Measurements from ENCODE around the gene RIMBP2.

RIMBP2 gene

DNA sequence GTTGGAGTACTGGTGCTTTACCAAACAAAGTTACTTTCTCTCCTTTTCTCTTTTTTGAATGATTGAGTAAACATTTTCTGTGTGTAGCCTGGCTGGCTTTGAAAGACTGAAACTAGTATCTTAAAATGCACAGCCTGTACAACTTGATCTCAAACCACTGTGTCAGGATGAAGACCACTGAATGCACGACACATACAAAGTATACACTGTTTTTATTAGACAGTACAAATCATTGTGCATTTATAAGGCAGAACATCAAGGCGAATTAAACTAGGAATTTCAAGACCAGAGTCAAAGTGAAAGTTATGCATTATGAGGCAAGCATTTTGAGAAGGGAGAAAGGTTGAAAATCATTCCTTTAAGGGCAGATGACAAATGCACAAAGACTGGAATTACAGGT, 319.4 kb downstream of the RIMBP2 start:
- TF ChIP-seq, protein P1, sequence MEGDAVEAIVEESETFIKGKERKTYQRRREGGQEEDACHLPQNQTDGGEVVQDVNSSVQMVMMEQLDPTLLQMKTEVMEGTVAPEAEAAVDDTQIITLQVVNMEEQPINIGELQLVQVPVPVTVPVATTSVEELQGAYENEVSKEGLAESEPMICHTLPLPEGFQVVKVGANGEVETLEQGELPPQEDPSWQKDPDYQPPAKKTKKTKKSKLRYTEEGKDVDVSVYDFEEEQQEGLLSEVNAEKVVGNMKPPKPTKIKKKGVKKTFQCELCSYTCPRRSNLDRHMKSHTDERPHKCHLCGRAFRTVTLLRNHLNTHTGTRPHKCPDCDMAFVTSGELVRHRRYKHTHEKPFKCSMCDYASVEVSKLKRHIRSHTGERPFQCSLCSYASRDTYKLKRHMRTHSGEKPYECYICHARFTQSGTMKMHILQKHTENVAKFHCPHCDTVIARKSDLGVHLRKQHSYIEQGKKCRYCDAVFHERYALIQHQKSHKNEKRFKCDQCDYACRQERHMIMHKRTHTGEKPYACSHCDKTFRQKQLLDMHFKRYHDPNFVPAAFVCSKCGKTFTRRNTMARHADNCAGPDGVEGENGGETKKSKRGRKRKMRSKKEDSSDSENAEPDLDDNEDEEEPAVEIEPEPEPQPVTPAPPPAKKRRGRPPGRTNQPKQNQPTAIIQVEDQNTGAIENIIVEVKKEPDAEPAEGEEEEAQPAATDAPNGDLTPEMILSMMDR (IDR thresholded peaks at IDR 0.05), result no peak

- TF ChIP-seq, protein P1 (IDR thresholded peaks at IDR 0.05), result no peak
Observed at GRCh38 chr12:130394906-130395305, 321.2 kb downstream of the RIMBP2 start.

GRCh38 chr12:130391186-130391585, 324.9 kb downstream of the RIMBP2 start:
- TF ChIP-seq, protein P1 (IDR thresholded peaks at IDR 0.05), result no peak

GRCh38 chr12:130385193-130385592, 330.9 kb downstream of the RIMBP2 start:
- TF ChIP-seq, protein P1 (IDR thresholded peaks at IDR 0.05), result no peak

DNA sequence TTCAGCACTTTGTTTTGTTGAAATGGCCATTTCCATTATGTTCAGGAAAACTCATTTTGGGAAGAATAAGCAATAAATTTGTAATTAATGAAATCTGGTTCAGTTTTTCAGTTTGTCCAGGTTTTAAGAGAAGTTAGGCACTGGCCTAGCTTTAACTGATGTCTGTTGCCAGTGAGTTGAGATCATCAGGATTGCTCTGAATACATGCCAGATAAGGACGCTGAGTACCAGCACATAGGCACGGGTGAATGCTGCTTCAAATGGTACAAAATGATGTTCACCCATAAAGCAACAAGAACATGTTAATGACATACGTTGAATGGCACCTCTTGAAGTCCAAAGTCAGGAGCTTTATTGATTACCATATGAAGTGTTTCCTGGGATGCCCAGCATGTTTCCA, 331.9 kb downstream of the RIMBP2 start:
- TF ChIP-seq, protein P1 (IDR thresholded peaks at IDR 0.05), result no peak

GRCh38 chr12:130382818-130383217, 333.3 kb downstream of the RIMBP2 start:
- TF ChIP-seq, protein P1 (IDR thresholded peaks at IDR 0.05), result no peak

DNA sequence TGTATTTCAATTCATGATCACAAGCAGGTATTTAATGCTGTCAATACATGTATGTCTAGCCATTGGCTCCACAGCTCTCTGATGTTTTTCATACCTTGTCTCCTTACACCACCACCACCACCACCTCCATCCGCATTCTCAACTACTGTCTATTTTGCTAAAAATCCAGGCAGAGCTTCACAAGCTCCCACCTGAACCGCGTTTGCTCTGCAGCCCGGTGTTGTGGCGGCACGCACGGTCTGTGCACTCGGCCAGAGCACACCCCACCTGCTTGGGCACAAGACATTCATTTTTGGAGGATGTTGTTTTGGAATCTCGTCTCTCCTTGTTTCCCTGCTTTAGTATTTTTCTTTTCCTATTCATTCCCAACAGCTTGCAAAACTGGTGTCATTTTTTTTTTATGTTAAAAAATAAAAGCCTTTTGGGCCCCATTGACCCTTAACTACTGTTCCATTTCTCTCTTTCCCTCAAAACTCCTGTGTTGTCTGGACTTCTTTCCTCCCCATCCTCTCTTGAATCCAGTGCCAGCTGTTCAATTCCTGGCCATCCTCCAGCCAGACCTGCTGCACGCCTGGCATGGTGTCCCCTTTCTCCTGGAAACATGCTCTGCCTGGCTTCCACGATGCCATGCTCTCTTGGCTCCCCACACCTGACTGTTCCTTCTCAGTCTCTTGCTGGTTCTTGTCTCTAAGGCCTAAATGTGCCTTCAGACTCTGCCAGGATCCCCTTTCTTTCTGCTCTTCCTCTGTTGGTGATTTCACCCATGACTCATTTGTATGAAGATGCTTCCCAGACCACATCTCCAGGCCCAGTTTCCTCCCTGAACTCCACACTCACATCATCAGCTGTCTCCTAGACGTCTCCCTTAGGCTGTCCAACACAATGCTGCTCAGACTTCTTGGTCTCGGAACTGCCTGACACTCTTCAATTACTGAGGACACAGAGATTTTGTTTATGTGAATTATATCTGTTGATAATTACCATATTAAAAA, 340.5 kb downstream of the RIMBP2 start:
- TF ChIP-seq, protein P1 (IDR thresholded peaks at IDR 0.05), result no peak

Data from LNCAP (cell line).